ENCODE data around the gene ROR2. TPM values are rescaled to one million over a fixed set of nuclear protein-coding genes. Genes with fewer than 3 reads are reported as not detected.
"Not testable (repeated sequence)": the region's sequence is repeated elsewhere in the genome, so short reads cannot be mapped to it uniquely, and the experiment has no call there.

ROR2 gene
- total RNA-seq, 1 donor from 2014 or later, result 0.18 TPM

GRCh38 chr9:91586282-91586681 lies 363.7 kb downstream of the ROR2 start:
- intact Hi-C loops (cut with micrococcal nuclease), result no loop called here

GRCh38 chr9:91583966-91584365 lies 366.1 kb downstream of the ROR2 start:
- intact Hi-C loops (cut with micrococcal nuclease), result no loop called here

GRCh38 chr9:91583161-91583875 lies 366.7 kb downstream of the ROR2 start:
- intact Hi-C loops (cut with micrococcal nuclease), result no loop called here

- intact Hi-C loops (cut with micrococcal nuclease), result no loop called here
These were observed 367.8 kb downstream of the ROR2 start for GRCh38 chr9:91582181-91582580.

GRCh38 chr9:91580136-91580535 lies 369.9 kb downstream of the ROR2 start:
- intact Hi-C loops (cut with micrococcal nuclease), result no loop called here

GRCh38 chr9:91578911-91579310 lies 371.1 kb downstream of the ROR2 start:
- intact Hi-C loops (cut with micrococcal nuclease), result no loop called here

- intact Hi-C loops (cut with micrococcal nuclease), result no loop called here
These were observed 372.4 kb downstream of the ROR2 start for GRCh38 chr9:91577633-91578061.

GRCh38 chr9:91572811-91573210 lies 377.2 kb downstream of the ROR2 start:
- intact Hi-C loops (cut with micrococcal nuclease), result no loop called here

- intact Hi-C loops (cut with micrococcal nuclease), result no loop called here
These were observed 378.0 kb downstream of the ROR2 start for GRCh38 chr9:91572044-91572443.

- intact Hi-C loops (cut with micrococcal nuclease), result no loop called here
These were observed 379.0 kb downstream of the ROR2 start for GRCh38 chr9:91571036-91571435.

- intact Hi-C loops (cut with micrococcal nuclease), result no loop called here
These were observed 382.3 kb downstream of the ROR2 start for GRCh38 chr9:91567642-91568274.

GRCh38 chr9:91564081-91564670 lies 385.9 kb downstream of the ROR2 start:
- intact Hi-C loops (cut with micrococcal nuclease), result no loop called here

- intact Hi-C loops (cut with micrococcal nuclease), result no loop called here
These were observed 387.6 kb downstream of the ROR2 start for GRCh38 chr9:91562416-91562815.

GRCh38 chr9:91560301-91560700 lies 389.7 kb downstream of the ROR2 start:
- intact Hi-C loops (cut with micrococcal nuclease), result no loop called here

- intact Hi-C loops (cut with micrococcal nuclease), result no loop called here
These were observed 391.1 kb downstream of the ROR2 start for GRCh38 chr9:91558879-91559278.

GRCh38 chr9:91558395-91558794 lies 391.6 kb downstream of the ROR2 start:
- intact Hi-C loops (cut with micrococcal nuclease), result no loop called here

GRCh38 chr9:91557327-91557726 lies 392.7 kb downstream of the ROR2 start:
- intact Hi-C loops (cut with micrococcal nuclease), result no loop called here

- intact Hi-C loops (cut with micrococcal nuclease), result no loop called here
These were observed 394.9 kb downstream of the ROR2 start for GRCh38 chr9:91555132-91555531.

- intact Hi-C loops (cut with micrococcal nuclease), result no loop called here
These were observed 400.9 kb downstream of the ROR2 start for GRCh38 chr9:91549177-91549576.

GRCh38 chr9:91547081-91547480 lies 402.9 kb downstream of the ROR2 start:
- intact Hi-C loops (cut with micrococcal nuclease), result no loop called here

- intact Hi-C loops (cut with micrococcal nuclease), result no loop called here
These were observed 403.5 kb downstream of the ROR2 start for GRCh38 chr9:91546574-91546973.

GRCh38 chr9:91541734-91542133 lies 408.3 kb downstream of the ROR2 start:
- intact Hi-C loops (cut with micrococcal nuclease), result no loop called here

GRCh38 chr9:91540506-91540905 lies 409.5 kb downstream of the ROR2 start:
- intact Hi-C loops (cut with micrococcal nuclease), result not testable (repeated sequence)

Data from T-helper 2 cell treated with Interferon-gamma antibody and Interleukin-4, amounts not matched to agents 100 ng/mL and 5 ng/mL, for 36 hours (primary cell).